ENCODE measurements around the gene OR5AU1.
A peak's percentile ranks its signal among the peaks of the same experiment; 100 is the strongest.

OR5AU1 gene

GRCh38 chr14:21155963-21156362 lies at the start of gene OR5AU1:
OR5AU1 (minus strand) TSS chr14:21156063; CDS start chr14:21155872, 191 bp downstream.
- DNase-seq = no peak

GRCh38 chr14:21205026-21205677 lies 49.3 kb upstream of the OR5AU1 start:
- no peak for DNase-seq

GRCh38 chr14:21204167-21205025 lies 48.5 kb upstream of the OR5AU1 start:
- no peak for DNase-seq

- DNase-seq = no peak
Observed at GRCh38 chr14:21203470-21204166, 47.8 kb upstream of the OR5AU1 start.

GRCh38 chr14:21202463-21203358 lies 46.8 kb upstream of the OR5AU1 start:
- no peak for DNase-seq

GRCh38 chr14:21201732-21202462 lies 46.0 kb upstream of the OR5AU1 start:
- no peak for DNase-seq

- no peak for DNase-seq
Observed at GRCh38 chr14:21200752-21201461, 45.0 kb upstream of the OR5AU1 start.

- DNase-seq = no peak
Observed at GRCh38 chr14:21199611-21200560, 44.0 kb upstream of the OR5AU1 start.

- DNase-seq = no peak
Observed at GRCh38 chr14:21197418-21198205, 41.7 kb upstream of the OR5AU1 start.

GRCh38 chr14:21194597-21194996 lies 38.7 kb upstream of the OR5AU1 start:
- no peak for DNase-seq

- DNase-seq = no peak
Observed at GRCh38 chr14:21192875-21193535, 37.1 kb upstream of the OR5AU1 start.

- DNase-seq = no peak
Observed at GRCh38 chr14:21192447-21192822, 36.6 kb upstream of the OR5AU1 start.

GRCh38 chr14:21191809-21192446 lies 36.1 kb upstream of the OR5AU1 start:
- peak; percentile 98 for DNase-seq

- peak; percentile 83 for DNase-seq
Observed at GRCh38 chr14:21191261-21191808, 35.5 kb upstream of the OR5AU1 start.

- DNase-seq = no peak
Observed at GRCh38 chr14:21185491-21185890, 29.6 kb upstream of the OR5AU1 start.

- DNase-seq = no peak
Observed at GRCh38 chr14:21184254-21184653, 28.4 kb upstream of the OR5AU1 start.

GRCh38 chr14:21182166-21182565 lies 26.3 kb upstream of the OR5AU1 start:
- DNase-seq = no peak

- DNase-seq = no peak
Observed at GRCh38 chr14:21171128-21171527, 15.3 kb upstream of the OR5AU1 start.

All from NCI-H2171 (cell line).